ENCODE data around the gene XXYLT1.
A peak's percentile ranks its signal among the peaks of the same experiment; 100 is the strongest.
"Not testable (repeated sequence)": the region's sequence is repeated elsewhere in the genome, so short reads cannot be mapped to it uniquely, and the experiment has no call there.

Gene XXYLT1

GRCh38 chr3:195056506-195056905, 214.5 kb downstream of the XXYLT1 start:
- no peak overlapping the region for H3K9ac ChIP-seq (ENCODE audit: low read length)
- H3K4me3 ChIP-seq (ENCODE audit: insufficient read depth in 1 of 2, low read depth in 1 of 2, low read length in 2 of 2), result no peak overlapping the region
- no peak overlapping the region for H2BK15ac ChIP-seq (ENCODE audit: low read depth, poor library complexity, severe bottlenecking)
- no peaks in the 10 kb centered on the region for H3K79me1 ChIP-seq (replicated peaks; ENCODE audit: low read length, poor library complexity, severe bottlenecking)
- H4K8ac ChIP-seq (ENCODE audit: low read length), result no peak overlapping the region
- no peak overlapping the region for H4K91ac ChIP-seq (ENCODE audit: low read length)
- no peak overlapping the region for H3K27ac ChIP-seq (ENCODE audit: low read length, poor library complexity, severe bottlenecking)
- H3K18ac ChIP-seq (ENCODE audit: low read depth in 1 of 2, low read length in 2 of 2), result no peak overlapping the region
- no peak overlapping the region for H2BK12ac ChIP-seq (ENCODE audit: low read length in 2 of 2)
- no peaks in the 10 kb centered on the region for H3K9me3 ChIP-seq (ENCODE audit: control insufficient read depth, low read length)
- H3K4me2 ChIP-seq (ENCODE audit: low read length, poor library complexity, severe bottlenecking), result no peak overlapping the region
- DNase-seq, result no peak
- peak overlapping the region in 1 of 2 experiments; percentile 9 for H3K14ac ChIP-seq (ENCODE audit: low read length in 2 of 2)
- WGBS, result 77% methylated on average over 5 of the region's 5 CpGs
- no peaks in the 10 kb centered on the region for H3K4me1 ChIP-seq (ENCODE audit: control insufficient read depth, insufficient read depth, low read depth, low read length)
- no peak overlapping the region for H3K23ac ChIP-seq (ENCODE audit: low read length in 2 of 2)
- no peak overlapping the region for H2AK5ac ChIP-seq (ENCODE audit: low read length, severe bottlenecking)
- H3K36me3 ChIP-seq (ENCODE audit: control insufficient read depth in 1 of 2, insufficient read depth in 2 of 2, low read depth in 1 of 2, low read length in 2 of 2), result no peaks in the 10 kb centered on the region
- H2BK120ac ChIP-seq (ENCODE audit: low read depth, low read length), result no peak overlapping the region
- H2AFZ ChIP-seq (ENCODE audit: low read depth, low read length), result no peak overlapping the region
- no peak overlapping the region for H2BK5ac ChIP-seq (ENCODE audit: low read depth, low read length, poor library complexity, severe bottlenecking)
- H3K4ac ChIP-seq (ENCODE audit: low read depth in 1 of 2, low read length in 2 of 2), result no peak overlapping the region
- H3K27me3 ChIP-seq (ENCODE audit: control insufficient read depth in 1 of 2, insufficient read depth in 1 of 2, low read length in 2 of 2), result peaks cover 45 to 46% of the 10 kb centered on the region in 2 experiments

DNA sequence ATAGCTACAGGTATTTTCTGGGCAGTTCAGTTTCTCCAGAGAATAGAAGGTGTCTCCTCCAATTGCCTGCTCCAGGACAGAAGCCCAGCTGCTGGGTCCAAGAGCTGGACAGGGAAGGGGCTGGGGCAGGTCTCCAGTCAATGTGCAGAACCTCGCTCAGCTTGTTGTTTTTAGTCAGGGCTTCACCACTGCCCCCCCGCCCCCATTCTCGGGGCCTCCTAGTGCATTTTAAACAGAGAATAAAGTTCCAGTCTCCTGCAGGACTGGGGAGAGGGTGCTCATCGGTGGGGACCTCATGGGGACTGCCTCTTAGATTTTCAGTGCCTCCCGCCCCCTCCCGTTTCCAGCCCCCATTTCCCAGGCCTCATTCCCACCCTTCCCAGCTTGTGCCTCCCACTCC, 216.6 kb downstream of the XXYLT1 start:
- no peak overlapping the region for H2BK15ac ChIP-seq (ENCODE audit: low read depth, poor library complexity, severe bottlenecking)
- no peak overlapping the region for H2BK120ac ChIP-seq (ENCODE audit: low read depth, low read length)
- H3K23ac ChIP-seq (ENCODE audit: low read length in 2 of 2), result no peak overlapping the region
- DNase-seq, result no peak
- H2BK5ac ChIP-seq (ENCODE audit: low read depth, low read length, poor library complexity, severe bottlenecking), result no peak overlapping the region
- H3K27ac ChIP-seq (ENCODE audit: low read length, poor library complexity, severe bottlenecking), result no peak overlapping the region
- H3K9me3 ChIP-seq (ENCODE audit: control insufficient read depth, low read length), result no peaks in the 10 kb centered on the region
- H3K36me3 ChIP-seq (ENCODE audit: control insufficient read depth in 1 of 2, insufficient read depth in 2 of 2, low read depth in 1 of 2, low read length in 2 of 2), result no peaks in the 10 kb centered on the region
- H4K8ac ChIP-seq (ENCODE audit: low read length), result no peak overlapping the region
- no peak overlapping the region for H3K4ac ChIP-seq (ENCODE audit: low read depth in 1 of 2, low read length in 2 of 2)
- no peak overlapping the region for H4K91ac ChIP-seq (ENCODE audit: low read length)
- H3K9ac ChIP-seq (ENCODE audit: low read length), result no peak overlapping the region
- H3K4me2 ChIP-seq (ENCODE audit: low read length, poor library complexity, severe bottlenecking), result no peak overlapping the region
- 82% methylated on average over 6 of the region's 6 CpGs for WGBS
- no peak overlapping the region for H2AK5ac ChIP-seq (ENCODE audit: low read length, severe bottlenecking)
- H3K14ac ChIP-seq (ENCODE audit: low read length in 2 of 2), result no peak overlapping the region
- H3K18ac ChIP-seq (ENCODE audit: low read depth in 1 of 2, low read length in 2 of 2), result no peak overlapping the region
- no peak overlapping the region for H2AFZ ChIP-seq (ENCODE audit: low read depth, low read length)
- H2BK12ac ChIP-seq (ENCODE audit: low read length in 2 of 2), result no peak overlapping the region
- no peaks in the 10 kb centered on the region for H3K79me1 ChIP-seq (replicated peaks; ENCODE audit: low read length, poor library complexity, severe bottlenecking)
- H3K4me1 ChIP-seq (ENCODE audit: control insufficient read depth, insufficient read depth, low read depth, low read length), result no peaks in the 10 kb centered on the region
- peaks cover 43 to 47% of the 10 kb centered on the region in 2 experiments for H3K27me3 ChIP-seq (ENCODE audit: control insufficient read depth in 1 of 2, insufficient read depth in 1 of 2, low read length in 2 of 2)
- H3K4me3 ChIP-seq (ENCODE audit: insufficient read depth in 1 of 2, low read depth in 1 of 2, low read length in 2 of 2), result no peak overlapping the region

- H3K18ac ChIP-seq (ENCODE audit: low read depth in 1 of 2, low read length in 2 of 2), result no peak overlapping the region
- no peak overlapping the region for H3K4ac ChIP-seq (ENCODE audit: low read depth in 1 of 2, low read length in 2 of 2)
- H3K23ac ChIP-seq (ENCODE audit: low read length in 2 of 2), result no peak overlapping the region
- H3K27me3 ChIP-seq (ENCODE audit: control insufficient read depth in 1 of 2, insufficient read depth in 1 of 2, low read length in 2 of 2), result peaks cover 47 to 50% of the 10 kb centered on the region in 2 experiments
- 37% methylated on average over 5 of the region's 6 CpGs for WGBS
- no peak overlapping the region for H3K9ac ChIP-seq (ENCODE audit: low read length)
- no peaks in the 10 kb centered on the region for H3K79me1 ChIP-seq (replicated peaks; ENCODE audit: low read length, poor library complexity, severe bottlenecking)
- H2AK5ac ChIP-seq (ENCODE audit: low read length, severe bottlenecking), result no peak overlapping the region
- H2AFZ ChIP-seq (ENCODE audit: low read depth, low read length), result no peak overlapping the region
- H4K8ac ChIP-seq (ENCODE audit: low read length), result no peak overlapping the region
- DNase-seq, result no peak
- no peak overlapping the region for H3K14ac ChIP-seq (ENCODE audit: low read length in 2 of 2)
- no peak overlapping the region for H3K27ac ChIP-seq (ENCODE audit: low read length, poor library complexity, severe bottlenecking)
- no peak overlapping the region for H2BK12ac ChIP-seq (ENCODE audit: low read length in 2 of 2)
- H3K4me1 ChIP-seq (ENCODE audit: control insufficient read depth, insufficient read depth, low read depth, low read length), result no peaks in the 10 kb centered on the region
- H3K4me3 ChIP-seq (ENCODE audit: insufficient read depth in 1 of 2, low read depth in 1 of 2, low read length in 2 of 2), result no peak overlapping the region
- no peak overlapping the region for H3K4me2 ChIP-seq (ENCODE audit: low read length, poor library complexity, severe bottlenecking)
- H2BK5ac ChIP-seq (ENCODE audit: low read depth, low read length, poor library complexity, severe bottlenecking), result no peak overlapping the region
- H3K36me3 ChIP-seq (ENCODE audit: control insufficient read depth in 1 of 2, insufficient read depth in 2 of 2, low read depth in 1 of 2, low read length in 2 of 2), result no peaks in the 10 kb centered on the region
- no peak overlapping the region for H2BK120ac ChIP-seq (ENCODE audit: low read depth, low read length)
- H4K91ac ChIP-seq (ENCODE audit: low read length), result no peak overlapping the region
- no peaks in the 10 kb centered on the region for H3K9me3 ChIP-seq (ENCODE audit: control insufficient read depth, low read length)
- no peak overlapping the region for H2BK15ac ChIP-seq (ENCODE audit: low read depth, poor library complexity, severe bottlenecking)
These were observed 218.0 kb downstream of the XXYLT1 start for GRCh38 chr3:195052939-195053338.

GRCh38 chr3:195050296-195050695, 220.7 kb downstream of the XXYLT1 start:
- H3K4me3 ChIP-seq (ENCODE audit: insufficient read depth in 1 of 2, low read depth in 1 of 2, low read length in 2 of 2); H2AFZ ChIP-seq (ENCODE audit: low read depth, low read length); H2BK5ac ChIP-seq (ENCODE audit: low read depth, low read length, poor library complexity, severe bottlenecking); H3K36me3 ChIP-seq (ENCODE audit: control insufficient read depth in 1 of 2, insufficient read depth in 2 of 2, low read depth in 1 of 2, low read length in 2 of 2); H3K4me1 ChIP-seq (ENCODE audit: control insufficient read depth, insufficient read depth, low read depth, low read length); DNase-seq; H2BK120ac ChIP-seq (ENCODE audit: low read depth, low read length); H2BK12ac ChIP-seq (ENCODE audit: low read length in 2 of 2); H4K91ac ChIP-seq (ENCODE audit: low read length); H3K4ac ChIP-seq (ENCODE audit: low read depth in 1 of 2, low read length in 2 of 2); H3K27ac ChIP-seq (ENCODE audit: low read length, poor library complexity, severe bottlenecking); H3K14ac ChIP-seq (ENCODE audit: low read length in 2 of 2); H2BK15ac ChIP-seq (ENCODE audit: low read depth, poor library complexity, severe bottlenecking); H2AK5ac ChIP-seq (ENCODE audit: low read length, severe bottlenecking); H3K23ac ChIP-seq (ENCODE audit: low read length in 2 of 2); H3K79me1 ChIP-seq (replicated peaks; ENCODE audit: low read length, poor library complexity, severe bottlenecking); H3K9me3 ChIP-seq (ENCODE audit: control insufficient read depth, low read length); H3K9ac ChIP-seq (ENCODE audit: low read length); H4K8ac ChIP-seq (ENCODE audit: low read length); H3K4me2 ChIP-seq (ENCODE audit: low read length, poor library complexity, severe bottlenecking); H3K18ac ChIP-seq (ENCODE audit: low read depth in 1 of 2, low read length in 2 of 2): not testable (repeated sequence)
- peaks cover 39 to 57% of the 10 kb centered on the region in 2 experiments for H3K27me3 ChIP-seq (ENCODE audit: control insufficient read depth in 1 of 2, insufficient read depth in 1 of 2, low read length in 2 of 2)
- WGBS, result 91% methylated on average over 4 of the region's 5 CpGs
